Tibial nerve (tissue), 4 donors: ENCODE data around the gene KMT2B.

Source experiments
- EP300 ChIP-seq, 2 donors: sonication (generic); formaldehyde crosslinking; IDR thresholded peaks; one replicate each; pipeline ENCODE4 v1.6.1; 2017; ENCODE audit warnings: antibody characterized with exemption in 2 of 2, mild to moderate bottlenecking in 1 of 2
- POLR2A ChIP-seq, 2 donors: fragments of 450-650 bp; IDR thresholded peaks; one replicate each; pipeline ENCODE4 v1.6.1; 2017; ENCODE audit warnings: antibody characterized with exemption in 2 of 2, mild to moderate bottlenecking in 2 of 2, moderate library complexity in 2 of 2
- TF ChIP-seq, protein P1 (sequence below), 5 experiments: fragments of 200-600 bp in 3 of 5; fragments of 450-650 bp in 2 of 5; sonication (generic) in 3 of 5; IDR thresholded peaks; one replicate each; pipeline ENCODE4 v1.5.1; 2016 to 2019; ENCODE audit warnings: antibody characterized with exemption in 5 of 5, mild to moderate bottlenecking in 3 of 5, moderate library complexity in 2 of 5

DNA sequence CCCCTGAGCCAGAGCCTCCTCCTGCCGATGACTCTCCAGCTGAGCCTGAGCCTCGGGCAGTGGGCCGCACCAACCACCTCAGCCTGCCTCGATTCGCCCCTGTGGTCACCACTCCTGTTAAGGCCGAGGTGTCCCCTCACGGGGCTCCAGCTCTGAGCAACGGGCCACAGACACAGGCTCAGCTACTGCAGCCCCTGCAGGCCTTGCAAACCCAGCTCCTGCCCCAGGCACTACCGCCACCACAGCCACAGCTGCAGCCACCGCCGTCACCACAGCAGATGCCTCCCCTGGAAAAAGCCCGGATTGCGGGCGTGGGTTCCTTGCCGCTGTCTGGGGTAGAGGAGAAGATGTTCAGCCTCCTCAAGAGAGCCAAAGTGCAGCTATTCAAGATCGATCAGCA, 3.6 kb downstream of the KMT2B start:
- TF ChIP-seq, protein P1, sequence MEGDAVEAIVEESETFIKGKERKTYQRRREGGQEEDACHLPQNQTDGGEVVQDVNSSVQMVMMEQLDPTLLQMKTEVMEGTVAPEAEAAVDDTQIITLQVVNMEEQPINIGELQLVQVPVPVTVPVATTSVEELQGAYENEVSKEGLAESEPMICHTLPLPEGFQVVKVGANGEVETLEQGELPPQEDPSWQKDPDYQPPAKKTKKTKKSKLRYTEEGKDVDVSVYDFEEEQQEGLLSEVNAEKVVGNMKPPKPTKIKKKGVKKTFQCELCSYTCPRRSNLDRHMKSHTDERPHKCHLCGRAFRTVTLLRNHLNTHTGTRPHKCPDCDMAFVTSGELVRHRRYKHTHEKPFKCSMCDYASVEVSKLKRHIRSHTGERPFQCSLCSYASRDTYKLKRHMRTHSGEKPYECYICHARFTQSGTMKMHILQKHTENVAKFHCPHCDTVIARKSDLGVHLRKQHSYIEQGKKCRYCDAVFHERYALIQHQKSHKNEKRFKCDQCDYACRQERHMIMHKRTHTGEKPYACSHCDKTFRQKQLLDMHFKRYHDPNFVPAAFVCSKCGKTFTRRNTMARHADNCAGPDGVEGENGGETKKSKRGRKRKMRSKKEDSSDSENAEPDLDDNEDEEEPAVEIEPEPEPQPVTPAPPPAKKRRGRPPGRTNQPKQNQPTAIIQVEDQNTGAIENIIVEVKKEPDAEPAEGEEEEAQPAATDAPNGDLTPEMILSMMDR (IDR thresholded peaks at IDR 0.05) = no peak
- TF ChIP-seq POLR2A (IDR thresholded peaks at IDR 0.05) (no peak), EP300 (IDR thresholded peaks at IDR 0.05) (no peak)
